Panc1 (cell line): ENCODE results near the gene ZSCAN22. TPM values are rescaled to one million over a fixed set of nuclear protein-coding genes. Genes with fewer than 3 reads are reported as not detected.

Source experiments
- ATAC-seq: fragments of 200-7000 bp; cut with Tn5 transposase; 2 replicates; pipeline ENCODE4 v1.9.1; 2020; ENCODE audit warnings: mild to moderate bottlenecking, moderate library complexity
- BruUV-seq: library from RNA; stranded (reverse); fragments of 400-500 nt; replicated peaks from 2 replicates; lab custom pipeline; 2021; lab: Mats Ljungman, UMichigan
- CTCF ChIA-PET: fragments of 300-600 bp; sonication (Branson Sonifier 250); formaldehyde crosslinking; loops from one replicate; lab custom pipeline; 2022; ENCODE audit warnings: antibody characterized with exemption; lab: Charles Lee
- POLR2A ChIA-PET: fragments of 300-600 bp; sonication (Branson Sonifier 250); formaldehyde crosslinking; loops from one replicate; lab custom pipeline; 2022; ENCODE audit warnings: antibody characterized with exemption; lab: Charles Lee
- DNase-seq: peaks from one replicate; pipeline ENCODE4 v3.0.0-alpha.2; 2010; ENCODE audit warnings: low read depth, low spot score
- H3K27ac ChIP-seq: 2 replicates; pipeline ENCODE4 v1.5.1; 2011; ENCODE audit warnings: mild to moderate bottlenecking, low read length, inconsistent platforms
- H3K27me3 ChIP-seq: fragments of 200-500 bp; sonication (Bioruptor generic); 2 replicates; pipeline ENCODE4 v1.6.0; 2014; ENCODE audit warnings: low read length, inconsistent platforms; ENCODE audit not compliant: control insufficient read depth, insufficient read depth
- H3K36me3 ChIP-seq: fragments of 200-500 bp; sonication (Bioruptor generic); 2 replicates; pipeline ENCODE4 v1.5.1; 2014; ENCODE audit warnings: inconsistent platforms, mild to moderate bottlenecking, low read length, moderate library complexity; ENCODE audit not compliant: control insufficient read depth, insufficient read depth
- H3K4me1 ChIP-seq: 2 replicates; pipeline ENCODE4 v1.5.1; 2011; ENCODE audit warnings: inconsistent platforms, mild to moderate bottlenecking, low read length, moderate library complexity; ENCODE audit not compliant: control insufficient read depth, insufficient read depth
- H3K4me3 ChIP-seq, 2 experiments: 2 replicates each; pipeline ENCODE4 v1.5.1; 2011 to 2012; ENCODE audit warnings: low read depth in 2 of 2, low read length in 2 of 2, mild to moderate bottlenecking in 2 of 2, inconsistent platforms in 1 of 2, moderate library complexity in 1 of 2
- H3K9me3 ChIP-seq: fragments of 200-500 bp; sonication (Bioruptor generic); 2 replicates; pipeline ENCODE4 v1.5.1; 2014; ENCODE audit warnings: low read depth, mild to moderate bottlenecking, inconsistent platforms, low read length, moderate library complexity; ENCODE audit not compliant: control insufficient read depth, insufficient read depth
- POLR2AphosphoS5 ChIP-seq: IDR thresholded peaks from 2 replicates; pipeline ENCODE4 v1.6.1; 2012; ENCODE audit warnings: mild to moderate bottlenecking, low read depth, low read length, moderate library complexity
- SIN3A ChIP-seq: IDR thresholded peaks from 2 replicates; pipeline ENCODE4 v1.6.1; 2012; ENCODE audit warnings: low read depth, mild to moderate bottlenecking, low read length, moderate library complexity, borderline replicate concordance; ENCODE audit not compliant: insufficient read depth
- TCF7L2 ChIP-seq: IDR thresholded peaks from 2 replicates; pipeline ENCODE4 v1.6.1; 2011; ENCODE audit warnings: mild to moderate bottlenecking, low read depth, low read length, inconsistent platforms
- in situ Hi-C: cut with HindIII; loops from 2 replicates; pipeline ENCODE4 v1.10.0; 2016; ENCODE audit warnings: low sequenced_read_pairs, low pct_unique_long_range_greater_than_20kb
- intact Hi-C: fragments of 100-400 bp; cut with micrococcal nuclease; formaldehyde crosslinking; loops from one replicate; pipeline ENCODE4 v1.10.0; 2022; ENCODE audit not compliant: unreplicated experiment
- total RNA-seq: library from RNA; stranded (reverse); gene quantifications from one replicate; pipeline ENCODE4 v1.2.1, GENCODE V29; 2021; ENCODE audit not compliant: unreplicated experiment
- TF ChIP-seq, protein P1 (sequence below): fragments of 450-650 bp; IDR thresholded peaks from 2 replicates; pipeline ENCODE4 v1.5.1; 2017; ENCODE audit warnings: mild to moderate bottlenecking
- TF ChIP-seq, protein P2 (sequence below), 2 experiments: IDR thresholded peaks; 2 replicates each; pipeline ENCODE4 v1.6.1; 2011 to 2012; ENCODE audit warnings: low read depth in 2 of 2, control low read depth in 1 of 2, low read length in 1 of 2, mild to moderate bottlenecking in 1 of 2, moderate library complexity in 1 of 2; ENCODE audit not compliant: insufficient read depth in 1 of 2

The ZSCAN22 gene
- total RNA-seq, 1 experiment from 2014 or later = 6.6 TPM

DNA sequence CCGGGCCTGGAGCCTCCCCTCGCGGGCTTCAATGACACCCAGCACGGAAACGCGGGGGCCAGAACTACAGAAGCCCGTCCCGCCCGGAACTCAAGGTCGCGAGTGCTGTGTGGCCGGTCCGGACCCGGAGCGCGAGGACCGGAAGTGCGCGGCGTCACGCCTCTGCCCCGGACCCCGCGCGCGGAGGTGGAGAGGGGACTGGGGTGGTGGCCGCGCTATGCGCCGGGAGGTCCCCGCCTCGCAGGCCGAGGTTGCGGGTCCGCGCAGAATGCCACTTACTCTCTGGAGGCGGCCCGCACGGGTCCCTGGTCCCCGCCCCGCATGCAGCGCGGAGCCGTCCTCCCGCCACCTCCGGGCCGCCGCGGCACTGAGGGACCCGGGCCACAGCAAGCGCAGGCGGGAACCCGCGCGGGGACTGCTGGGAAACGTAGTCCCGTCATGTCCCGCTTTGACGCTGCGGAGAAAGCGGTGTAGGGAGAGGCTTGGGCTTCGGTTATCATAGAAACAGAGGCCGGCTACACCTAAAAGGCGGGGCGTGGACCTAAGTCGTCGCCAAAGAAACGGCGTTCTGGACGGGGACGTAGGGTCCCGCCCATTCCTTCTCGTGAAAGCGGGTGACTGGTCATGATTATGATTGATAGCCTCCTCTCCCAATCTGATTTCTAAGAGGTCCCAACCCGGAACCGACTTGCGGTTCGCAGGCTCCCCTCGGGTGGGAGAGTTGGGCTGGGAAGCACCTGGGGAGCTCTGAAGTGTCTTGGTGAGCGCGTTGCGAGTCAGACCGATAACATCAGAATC lies 54.1 kb downstream of the ZSCAN22 start, which contains the start of gene ZNF837:
Gene ZNF837, minus strand, starts transcription at position 369 of the 798 bp plus-strand sequence. CDS start 11,698 bp downstream, outside the sequence.
- H3K36me3 ChIP-seq = no peaks in the 10 kb centered on the region
- in situ Hi-C loops (no loop called here), intact Hi-C loops (no loop called here)
- ChIA-PET POLR2A (interaction anchor here (0.6 to 1.0 kb wide), 5 partner anchors 19 to 332 kb away, joined by 3 to 8 read pairs (median 4); no protein-coding TSS in a partner anchor), CTCF (no interaction called here)
- no TSS peak for BruUV-seq
- peak within 1 kb of the TSS; percentile 89 for H3K27ac ChIP-seq
- H3K4me3 ChIP-seq = peak within 1 kb of the TSS; percentile 64 to 94
- DNase-seq (peak; percentile 98), ATAC-seq (peak; percentile 93)
- no peaks in the 10 kb centered on the region for H3K27me3 ChIP-seq
- no peaks in the 10 kb centered on the region for H3K9me3 ChIP-seq
- peaks cover 27% of the 10 kb centered on the region for H3K4me1 ChIP-seq
- TF ChIP-seq TCF7L2 (peak; percentile 90), SIN3A (peak; percentile 78; the same call in 1 of the 2 replicates), POLR2AphosphoS5 (peak; percentile 93)
- TF ChIP-seq, protein P1, sequence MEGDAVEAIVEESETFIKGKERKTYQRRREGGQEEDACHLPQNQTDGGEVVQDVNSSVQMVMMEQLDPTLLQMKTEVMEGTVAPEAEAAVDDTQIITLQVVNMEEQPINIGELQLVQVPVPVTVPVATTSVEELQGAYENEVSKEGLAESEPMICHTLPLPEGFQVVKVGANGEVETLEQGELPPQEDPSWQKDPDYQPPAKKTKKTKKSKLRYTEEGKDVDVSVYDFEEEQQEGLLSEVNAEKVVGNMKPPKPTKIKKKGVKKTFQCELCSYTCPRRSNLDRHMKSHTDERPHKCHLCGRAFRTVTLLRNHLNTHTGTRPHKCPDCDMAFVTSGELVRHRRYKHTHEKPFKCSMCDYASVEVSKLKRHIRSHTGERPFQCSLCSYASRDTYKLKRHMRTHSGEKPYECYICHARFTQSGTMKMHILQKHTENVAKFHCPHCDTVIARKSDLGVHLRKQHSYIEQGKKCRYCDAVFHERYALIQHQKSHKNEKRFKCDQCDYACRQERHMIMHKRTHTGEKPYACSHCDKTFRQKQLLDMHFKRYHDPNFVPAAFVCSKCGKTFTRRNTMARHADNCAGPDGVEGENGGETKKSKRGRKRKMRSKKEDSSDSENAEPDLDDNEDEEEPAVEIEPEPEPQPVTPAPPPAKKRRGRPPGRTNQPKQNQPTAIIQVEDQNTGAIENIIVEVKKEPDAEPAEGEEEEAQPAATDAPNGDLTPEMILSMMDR = no peak
- TF ChIP-seq, protein P2, sequence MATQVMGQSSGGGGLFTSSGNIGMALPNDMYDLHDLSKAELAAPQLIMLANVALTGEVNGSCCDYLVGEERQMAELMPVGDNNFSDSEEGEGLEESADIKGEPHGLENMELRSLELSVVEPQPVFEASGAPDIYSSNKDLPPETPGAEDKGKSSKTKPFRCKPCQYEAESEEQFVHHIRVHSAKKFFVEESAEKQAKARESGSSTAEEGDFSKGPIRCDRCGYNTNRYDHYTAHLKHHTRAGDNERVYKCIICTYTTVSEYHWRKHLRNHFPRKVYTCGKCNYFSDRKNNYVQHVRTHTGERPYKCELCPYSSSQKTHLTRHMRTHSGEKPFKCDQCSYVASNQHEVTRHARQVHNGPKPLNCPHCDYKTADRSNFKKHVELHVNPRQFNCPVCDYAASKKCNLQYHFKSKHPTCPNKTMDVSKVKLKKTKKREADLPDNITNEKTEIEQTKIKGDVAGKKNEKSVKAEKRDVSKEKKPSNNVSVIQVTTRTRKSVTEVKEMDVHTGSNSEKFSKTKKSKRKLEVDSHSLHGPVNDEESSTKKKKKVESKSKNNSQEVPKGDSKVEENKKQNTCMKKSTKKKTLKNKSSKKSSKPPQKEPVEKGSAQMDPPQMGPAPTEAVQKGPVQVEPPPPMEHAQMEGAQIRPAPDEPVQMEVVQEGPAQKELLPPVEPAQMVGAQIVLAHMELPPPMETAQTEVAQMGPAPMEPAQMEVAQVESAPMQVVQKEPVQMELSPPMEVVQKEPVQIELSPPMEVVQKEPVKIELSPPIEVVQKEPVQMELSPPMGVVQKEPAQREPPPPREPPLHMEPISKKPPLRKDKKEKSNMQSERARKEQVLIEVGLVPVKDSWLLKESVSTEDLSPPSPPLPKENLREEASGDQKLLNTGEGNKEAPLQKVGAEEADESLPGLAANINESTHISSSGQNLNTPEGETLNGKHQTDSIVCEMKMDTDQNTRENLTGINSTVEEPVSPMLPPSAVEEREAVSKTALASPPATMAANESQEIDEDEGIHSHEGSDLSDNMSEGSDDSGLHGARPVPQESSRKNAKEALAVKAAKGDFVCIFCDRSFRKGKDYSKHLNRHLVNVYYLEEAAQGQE (IDR thresholded peaks at IDR 0.05; ENCODE audit: insufficient read depth in 1 of 2, low read depth in 2 of 2, low read length in 1 of 2) = no peak

- TF ChIP-seq, protein P2 (IDR thresholded peaks at IDR 0.05; ENCODE audit: insufficient read depth in 1 of 2, low read depth in 2 of 2, low read length in 1 of 2) = no peak
- no peak for TF ChIP-seq TCF7L2
- TF ChIP-seq SIN3A = no peak
- TF ChIP-seq, protein P1 = no peak
- TF ChIP-seq POLR2AphosphoS5 = no peak
- H3K27ac ChIP-seq = peak overlapping the region; percentile 89
- DNase-seq = no peak
- CTCF ChIA-PET = no interaction called here
- intact Hi-C loops = no loop called here
- POLR2A ChIA-PET = interaction anchor here (0.6 to 1.0 kb wide), 7 partner anchors 12 to 333 kb away, joined by 3 to 7 read pairs (median 4); no protein-coding TSS in a partner anchor
- H3K27me3 ChIP-seq = no peaks in the 10 kb centered on the region
- H3K9me3 ChIP-seq = no peaks in the 10 kb centered on the region
- peaks cover 32% of the 10 kb centered on the region for H3K4me1 ChIP-seq
- no peaks in the 10 kb centered on the region for H3K36me3 ChIP-seq
- H3K4me3 ChIP-seq = peak overlapping the region; percentile 64 to 94
- in situ Hi-C loops = no loop called here
- TSS peak; percentile 74 for BruUV-seq
- no peak for ATAC-seq
These were observed 54.8 kb downstream of the ZSCAN22 start for GRCh38 chr19:58381460-58382212.
